C4-2B (cell line): ENCODE measurements around the gene SLC39A3.

ENCODE experiments used
- CTCF ChIP-seq: fragments of 450-650 bp; conservative IDR thresholded peaks from 2 replicates; pipeline ENCODE4 v1.5.1; 2017; ENCODE audit warnings: mild to moderate bottlenecking
- ZFX ChIP-seq: fragments of 450-650 bp; IDR thresholded peaks from 2 replicates; pipeline ENCODE4 v1.6.1; 2017

GRCh38 chr19:2782329-2782935 is 42.6 kb upstream of the SLC39A3 start:
- TF ChIP-seq ZFX = no peak
- no peak for TF ChIP-seq CTCF
